ENCODE measurements around the gene PRSS23.

GRCh38 chr11:86785576-86785975, 14.8 kb upstream of the PRSS23 start:
- TF ChIP-seq, protein P1, sequence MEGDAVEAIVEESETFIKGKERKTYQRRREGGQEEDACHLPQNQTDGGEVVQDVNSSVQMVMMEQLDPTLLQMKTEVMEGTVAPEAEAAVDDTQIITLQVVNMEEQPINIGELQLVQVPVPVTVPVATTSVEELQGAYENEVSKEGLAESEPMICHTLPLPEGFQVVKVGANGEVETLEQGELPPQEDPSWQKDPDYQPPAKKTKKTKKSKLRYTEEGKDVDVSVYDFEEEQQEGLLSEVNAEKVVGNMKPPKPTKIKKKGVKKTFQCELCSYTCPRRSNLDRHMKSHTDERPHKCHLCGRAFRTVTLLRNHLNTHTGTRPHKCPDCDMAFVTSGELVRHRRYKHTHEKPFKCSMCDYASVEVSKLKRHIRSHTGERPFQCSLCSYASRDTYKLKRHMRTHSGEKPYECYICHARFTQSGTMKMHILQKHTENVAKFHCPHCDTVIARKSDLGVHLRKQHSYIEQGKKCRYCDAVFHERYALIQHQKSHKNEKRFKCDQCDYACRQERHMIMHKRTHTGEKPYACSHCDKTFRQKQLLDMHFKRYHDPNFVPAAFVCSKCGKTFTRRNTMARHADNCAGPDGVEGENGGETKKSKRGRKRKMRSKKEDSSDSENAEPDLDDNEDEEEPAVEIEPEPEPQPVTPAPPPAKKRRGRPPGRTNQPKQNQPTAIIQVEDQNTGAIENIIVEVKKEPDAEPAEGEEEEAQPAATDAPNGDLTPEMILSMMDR (conservative IDR thresholded peaks at IDR 0.05): no peak
- TF ChIP-seq ZFX (IDR thresholded peaks at IDR 0.05): no peak
